Activated T-helper 1 cell treated with anti-CD3 and anti-CD28 coated beads, Interleukin-12 subunit alpha, Interleukin-12 subunit beta, Interleukin-2, Interleukin-4 antibody, amounts not matched to agents 30 ng/mL and 10 ng/mL and 1 ng/mL, durations not matched to agents 14 hours and 24 hours and 36 hours (primary cell): Measurements from ENCODE around the gene AMIGO3. TPM values are rescaled to one million over a fixed set of nuclear protein-coding genes. Genes with fewer than 3 reads are reported as not detected.

Source experiments
- DNase-seq: peaks from one replicate; pipeline ENCODE4 v3.0.0; 2021; ENCODE audit warnings: low spot score
- H3K27ac Mint-ChIP-seq: one replicate; pipeline ENCODE4 v1.8.0; 2021; ENCODE audit warnings: mild to moderate bottlenecking, mixed read lengths
- H3K27me3 Mint-ChIP-seq: one replicate; pipeline ENCODE4 v1.8.0; 2022; ENCODE audit warnings: mild to moderate bottlenecking, moderate library complexity, mixed read lengths; ENCODE audit not compliant: insufficient read depth
- H3K36me3 Mint-ChIP-seq: one replicate; pipeline ENCODE4 v1.8.0; 2021; ENCODE audit warnings: low read depth, mixed read lengths
- H3K4me1 Mint-ChIP-seq: one replicate; pipeline ENCODE4 v1.8.0; 2021; ENCODE audit warnings: low read depth, mixed read lengths
- H3K4me3 Mint-ChIP-seq: one replicate; pipeline ENCODE4 v1.8.0; 2021; ENCODE audit warnings: mild to moderate bottlenecking, moderate library complexity, mixed read lengths
- H3K9me3 Mint-ChIP-seq: one replicate; pipeline ENCODE4 v1.8.0; 2021; ENCODE audit warnings: mixed read lengths
- intact Hi-C: fragments of 100-400 bp; cut with micrococcal nuclease; formaldehyde crosslinking; loops from one replicate; pipeline ENCODE4 v1.15.1; 2024
- total RNA-seq: library from RNA; stranded (reverse); gene quantifications from 2 replicates; pipeline ENCODE4 v1.2.3, GENCODE V29; 2022

Gene AMIGO3
- total RNA-seq, 1 donor from 2014 or later, result 0.39 TPM

DNA sequence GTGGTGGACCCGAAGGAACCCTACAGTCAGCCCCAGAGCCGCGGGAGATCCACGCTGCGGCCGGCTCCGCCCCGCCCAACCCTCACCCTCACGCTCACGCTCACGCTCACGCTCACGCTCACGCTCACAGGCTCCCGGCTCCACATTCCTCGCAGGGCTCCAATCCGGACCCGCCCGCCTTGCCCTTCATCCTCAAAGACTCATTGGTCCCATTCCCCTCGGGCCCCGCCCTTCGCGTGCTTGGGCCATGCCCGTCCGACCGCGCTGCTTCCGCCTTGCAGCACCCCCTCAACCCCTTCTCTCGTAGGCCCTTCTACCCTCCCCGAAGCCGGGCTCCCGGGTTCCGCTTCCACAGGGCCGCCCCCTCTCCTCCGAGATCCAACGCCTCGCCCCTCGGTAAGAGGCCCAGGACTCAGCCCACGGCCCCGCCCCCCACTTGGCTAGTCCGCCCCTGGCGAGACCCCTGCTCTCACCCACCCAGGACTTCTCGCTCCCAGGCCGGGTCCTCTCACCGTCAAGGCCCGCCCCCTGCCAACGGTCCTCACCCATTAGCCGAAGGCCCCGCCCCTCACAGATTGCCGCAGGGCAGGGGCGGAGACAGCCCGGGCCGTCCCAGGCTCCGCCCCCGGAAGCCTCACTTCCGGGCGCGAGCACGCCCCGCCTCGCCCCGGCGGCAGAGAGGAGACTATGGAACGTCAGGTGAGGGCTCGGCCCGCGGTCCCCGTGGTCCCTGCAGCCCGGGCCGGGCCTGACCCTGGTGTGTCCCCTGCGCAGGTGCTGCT, 45.6 kb downstream of the AMIGO3 start, which contains the start of gene APEH:
APEH (plus strand) TSS at position 637 of the 782 bp plus-strand sequence; CDS start at position 688, 51 bp downstream.
- H3K27ac Mint-ChIP-seq, result peak within 1 kb of the TSS; percentile 96
- H3K4me3 Mint-ChIP-seq, result peak within 1 kb of the TSS; percentile 87
- peaks cover 17% of the 10 kb centered on the region for H3K36me3 Mint-ChIP-seq
- H3K4me1 Mint-ChIP-seq, result peaks cover 19% of the 10 kb centered on the region
- no peaks in the 10 kb centered on the region for H3K9me3 Mint-ChIP-seq
- DNase-seq, result peak; percentile 96
- no peaks in the 10 kb centered on the region for H3K27me3 Mint-ChIP-seq
- intact Hi-C loops, result loop anchor here (1.0 to 5.0 kb wide), 12 partner anchors 15 to 1117 kb away; partner anchors contain the start of genes AMIGO3, BSN, DAG1 and GMPPB

DNA sequence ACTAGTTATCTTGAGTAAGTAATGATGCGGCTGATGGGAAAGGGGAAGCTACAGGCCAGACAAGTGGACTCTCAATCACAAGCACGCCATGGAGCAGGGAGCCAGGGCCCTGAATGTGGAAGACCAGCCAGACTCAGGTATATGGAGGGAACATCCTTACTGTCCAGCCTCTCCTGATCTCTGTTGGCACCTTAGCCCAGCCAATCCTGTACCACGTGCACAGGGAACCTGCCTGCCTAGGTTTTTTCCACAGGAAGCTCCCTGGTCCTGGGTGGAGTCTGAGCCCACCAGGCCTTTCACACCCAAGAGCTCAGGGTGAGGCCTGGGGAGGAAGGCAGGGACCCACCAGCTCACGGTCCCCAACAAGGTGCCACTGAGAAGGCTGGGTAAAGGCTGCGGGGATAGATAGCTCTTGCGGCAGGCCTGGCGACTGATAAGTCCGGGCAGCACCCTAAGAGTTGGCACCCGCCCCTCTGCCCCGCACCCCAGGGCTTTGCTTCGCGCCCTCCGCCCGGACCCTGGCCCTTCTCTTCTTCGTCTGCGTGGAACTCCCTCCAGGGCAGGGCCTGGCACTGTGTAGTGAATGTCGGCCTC, 46.3 kb downstream of the AMIGO3 start:
- intact Hi-C loops, result loop anchor here (1.0 to 5.0 kb wide), 6 partner anchors 113 to 646 kb away; partner anchors contain the start of genes BSN, GNAI2, HYAL3 and IMPDH2
- no peak for DNase-seq
- peaks cover 15% of the 10 kb centered on the region for H3K36me3 Mint-ChIP-seq

DNA sequence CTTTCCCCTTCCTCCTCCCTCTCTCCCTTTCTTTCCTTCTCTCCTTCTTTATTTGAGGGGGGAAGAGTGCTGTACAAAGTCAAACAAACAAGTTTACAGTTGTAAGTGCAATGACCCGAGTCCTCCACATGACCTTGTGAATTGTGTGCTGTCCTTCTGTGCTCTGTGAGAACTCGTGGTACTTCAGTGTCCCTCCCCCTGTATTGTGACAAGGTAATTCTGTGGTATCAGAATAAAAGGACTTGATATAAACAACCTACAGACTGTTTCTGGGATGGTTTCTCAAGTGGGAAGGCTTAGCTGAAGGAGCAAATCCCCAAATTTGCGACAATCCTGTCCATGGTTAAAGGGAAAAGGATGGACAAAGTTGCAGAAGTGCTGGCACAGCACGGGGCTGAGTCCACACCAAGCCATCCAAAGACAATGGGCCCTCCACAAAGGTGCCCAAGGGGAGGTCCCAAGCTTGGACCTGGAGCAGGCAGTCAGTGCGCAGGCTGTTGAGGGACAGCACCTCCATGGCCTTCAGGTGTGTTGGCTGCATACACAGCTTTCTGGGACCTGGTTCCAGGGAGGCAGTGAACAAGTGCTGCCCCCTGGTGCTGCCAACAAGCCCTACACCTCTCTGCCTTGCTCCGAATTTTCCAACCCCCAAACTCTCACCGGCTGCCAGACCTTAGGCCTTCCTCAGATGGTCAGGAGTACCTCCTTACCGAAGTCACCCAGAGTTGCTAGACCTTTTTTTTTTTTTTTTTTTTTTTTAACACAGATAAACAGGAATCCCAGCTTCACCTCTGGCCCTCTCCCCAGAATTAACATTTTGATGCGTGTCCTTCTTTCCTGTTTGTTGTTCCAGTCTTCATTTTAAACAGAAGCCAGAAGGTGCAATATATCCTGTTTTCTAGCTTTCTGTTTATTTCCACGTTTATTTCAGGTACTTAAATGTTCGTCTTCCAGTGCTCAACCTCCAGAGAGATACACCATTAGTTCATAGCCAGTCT, 47.9 kb downstream of the AMIGO3 start:
- Mint-ChIP-seq H3K27ac (peak overlapping the region; percentile 75), H3K4me3 (peak overlapping the region; percentile 79), H3K27me3 (no peaks in the 10 kb centered on the region), H3K36me3 (peaks cover 8% of the 10 kb centered on the region), H3K9me3 (no peaks in the 10 kb centered on the region), H3K4me1 (peaks cover 19% of the 10 kb centered on the region)
- peak; percentile 62 for DNase-seq
- intact Hi-C loops, result loop anchor here (1.0 to 5.0 kb wide), 6 partner anchors 105 to 644 kb away; partner anchors contain the start of genes GNAI2, HYAL3, IMPDH2 and NAA80

More for the DNA sequence above, 46.3 kb downstream of the AMIGO3 start:
- H3K4me1 Mint-ChIP-seq, result peaks cover 19% of the 10 kb centered on the region
- peak overlapping the region; percentile 96 for H3K27ac Mint-ChIP-seq
- peak overlapping the region; percentile 87 for H3K4me3 Mint-ChIP-seq
- H3K27me3 Mint-ChIP-seq, result no peaks in the 10 kb centered on the region
- H3K9me3 Mint-ChIP-seq, result no peaks in the 10 kb centered on the region

DNA sequence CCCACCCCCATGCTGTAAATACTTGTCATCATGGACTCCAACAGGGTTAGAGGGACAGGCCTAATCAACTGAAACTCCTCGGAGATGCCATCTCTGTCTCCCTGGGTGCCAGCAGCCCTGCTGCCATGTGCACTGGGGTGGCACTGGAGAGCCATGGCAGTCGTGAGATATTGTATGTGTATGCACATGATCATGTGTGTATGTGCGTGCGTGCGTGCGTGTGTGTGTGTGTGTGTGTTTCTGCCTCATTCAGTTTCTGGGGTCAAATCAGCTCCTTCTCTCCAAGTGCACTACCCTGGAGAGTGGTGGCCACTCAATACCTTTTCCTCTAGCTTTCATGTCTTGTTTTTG, 48.6 kb downstream of the AMIGO3 start:
- Mint-ChIP-seq H3K9me3 (no peaks in the 10 kb centered on the region), H3K36me3 (peaks cover 5% of the 10 kb centered on the region), H3K27me3 (no peaks in the 10 kb centered on the region), H3K4me1 (peaks cover 19% of the 10 kb centered on the region), H3K4me3 (no peak overlapping the region), H3K27ac (no peak overlapping the region)
- intact Hi-C loops, result loop anchor here (1.0 to 5.0 kb wide), 6 partner anchors 105 to 644 kb away; partner anchors contain the start of genes GNAI2, HYAL3, IMPDH2 and NAA80
- no peak for DNase-seq

DNA sequence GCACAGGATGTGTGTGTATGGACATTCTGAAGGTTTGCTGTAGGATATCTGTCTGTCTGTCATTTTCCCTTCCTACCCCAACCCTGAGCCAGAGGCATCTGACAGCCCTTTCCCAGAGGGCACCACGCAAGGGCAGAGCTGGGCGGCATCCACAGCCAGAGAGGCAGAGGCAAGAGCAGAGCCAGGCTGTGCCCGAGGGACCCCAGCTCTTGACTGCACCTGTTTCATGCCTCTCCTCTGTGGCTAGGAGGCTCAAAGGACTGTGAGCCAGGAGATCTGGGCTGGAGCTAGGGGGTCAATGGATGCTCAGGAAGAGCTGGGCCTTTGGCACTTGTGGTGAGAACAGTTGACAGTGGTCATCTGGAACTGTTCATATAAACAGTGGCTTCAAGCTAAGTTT, 50.1 kb downstream of the AMIGO3 start:
- Mint-ChIP-seq H3K36me3 (no peaks in the 10 kb centered on the region), H3K27ac (no peak overlapping the region), H3K4me3 (no peak overlapping the region), H3K27me3 (no peaks in the 10 kb centered on the region), H3K4me1 (peaks cover 14% of the 10 kb centered on the region), H3K9me3 (no peaks in the 10 kb centered on the region)
- intact Hi-C loops, result no loop called here
- DNase-seq, result no peak

DNA sequence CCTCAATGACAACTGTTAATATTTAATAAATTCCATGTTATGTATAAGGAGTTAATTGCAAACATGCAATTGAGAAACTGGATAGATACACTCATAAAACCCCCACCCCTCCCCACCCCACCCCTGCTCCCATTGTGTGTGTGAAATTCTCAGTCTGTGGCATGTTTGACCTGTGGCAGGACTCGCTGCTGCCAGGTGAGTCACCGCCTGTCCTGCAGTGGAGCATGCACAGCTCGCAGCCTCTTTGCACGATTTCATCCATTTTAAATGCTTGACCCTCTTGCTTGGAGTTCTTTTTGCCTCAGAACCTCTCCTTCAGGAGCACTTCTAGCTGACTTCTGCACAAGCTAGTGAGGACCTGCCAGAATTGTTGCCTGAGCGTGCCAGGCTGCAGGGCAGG, 50.6 kb downstream of the AMIGO3 start:
- H3K4me1 Mint-ChIP-seq, result peaks cover 14% of the 10 kb centered on the region
- H3K27ac Mint-ChIP-seq, result no peak overlapping the region
- no peaks in the 10 kb centered on the region for H3K9me3 Mint-ChIP-seq
- no peak for DNase-seq
- H3K36me3 Mint-ChIP-seq, result no peaks in the 10 kb centered on the region
- no peak overlapping the region for H3K4me3 Mint-ChIP-seq
- intact Hi-C loops, result no loop called here
- no peaks in the 10 kb centered on the region for H3K27me3 Mint-ChIP-seq

DNA sequence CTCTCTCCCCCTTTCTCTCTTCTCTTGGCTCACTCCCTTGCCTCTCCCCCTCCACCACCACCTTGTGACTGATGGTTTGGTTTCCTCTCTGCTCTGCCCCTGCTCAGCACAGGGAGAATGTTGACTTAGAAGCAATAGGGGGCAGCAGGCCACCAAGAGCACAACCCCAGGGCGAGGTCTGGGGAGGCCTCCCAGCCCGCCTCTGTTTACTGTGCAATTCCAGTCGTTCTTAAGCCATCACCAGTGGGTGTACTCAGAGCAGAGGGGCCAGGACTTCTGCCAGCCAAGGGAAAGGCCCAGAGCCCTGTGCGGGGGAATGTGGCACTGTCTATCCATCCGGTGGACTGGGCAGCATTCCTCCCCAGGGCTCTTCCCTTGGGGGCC, 51.1 kb downstream of the AMIGO3 start:
- Mint-ChIP-seq H3K27ac (no peak overlapping the region), H3K9me3 (no peaks in the 10 kb centered on the region), H3K4me1 (peaks cover 13% of the 10 kb centered on the region), H3K27me3 (no peaks in the 10 kb centered on the region), H3K36me3 (no peaks in the 10 kb centered on the region), H3K4me3 (no peak overlapping the region)
- DNase-seq, result no peak
- intact Hi-C loops, result no loop called here

DNA sequence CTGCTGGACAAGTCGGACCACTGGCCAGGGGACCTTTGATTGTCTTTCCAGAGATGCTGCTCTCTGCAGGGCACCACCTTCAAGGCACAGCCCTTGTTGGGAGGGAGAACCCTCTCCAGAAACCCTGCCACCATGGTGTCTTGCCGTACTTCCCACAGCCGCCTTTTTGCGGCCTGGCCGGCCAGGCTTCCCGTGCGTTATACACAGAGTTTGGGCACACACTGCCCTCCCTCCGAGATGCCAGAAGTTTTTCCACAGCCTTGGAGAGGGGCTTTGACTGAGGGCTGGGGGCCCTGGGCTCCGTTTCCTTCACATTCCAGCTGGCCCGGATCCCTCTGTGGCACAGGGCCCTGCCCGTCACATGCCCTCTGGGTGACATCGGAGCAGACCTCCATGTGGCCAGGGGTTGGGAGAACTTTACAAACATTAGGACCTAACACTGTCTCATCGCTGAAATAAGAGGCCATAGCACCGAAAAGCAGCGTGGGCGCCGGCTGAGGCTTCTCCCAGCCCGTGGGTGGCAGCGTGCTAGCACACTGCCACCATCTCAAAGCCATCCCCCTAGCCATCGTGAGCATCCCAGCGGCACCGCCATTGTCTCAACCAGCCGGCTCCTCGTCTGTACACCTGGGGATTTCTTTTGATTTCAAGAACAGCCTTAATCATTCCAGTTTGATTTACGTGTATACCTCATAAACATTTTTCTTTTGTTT, 51.6 kb downstream of the AMIGO3 start:
- DNase-seq, result no peak
- Mint-ChIP-seq H3K9me3 (no peaks in the 10 kb centered on the region), H3K4me1 (peaks cover 8% of the 10 kb centered on the region), H3K4me3 (no peak overlapping the region), H3K27me3 (no peaks in the 10 kb centered on the region), H3K27ac (no peak overlapping the region), H3K36me3 (no peaks in the 10 kb centered on the region)
- intact Hi-C loops, result no loop called here

Other genes with a start within 250 kb of the AMIGO3 start
- 20.5 and 23.7 TPM in 2 replicates for gene DAG1, start 249.4 kb downstream of the AMIGO3 start, total RNA-seq
- gene BSN, start 165.2 kb downstream of the AMIGO3 start, total RNA-seq, result 0.13 and 0.34 TPM in 2 replicates
- gene APEH, start 45.3 kb downstream of the AMIGO3 start, total RNA-seq, result 113 and 115 TPM in 2 replicates
- 6.5 and 8.2 TPM in 2 replicates for gene MST1, start 30.2 kb downstream of the AMIGO3 start, total RNA-seq
- 53.8 and 54.3 TPM in 2 replicates for gene RNF123, start 30.1 kb downstream of the AMIGO3 start, total RNA-seq
- 49.1 and 49.2 TPM in 2 replicates for gene GMPPB, start 4.3 kb upstream of the AMIGO3 start, total RNA-seq
- gene IP6K1, start 66.9 kb upstream of the AMIGO3 start, total RNA-seq, result 49.3 and 52.4 TPM in 2 replicates
- not detected in 2 replicates for gene CDHR4, start 80.2 kb upstream of the AMIGO3 start, total RNA-seq
- 1.3 and 2.7 TPM in 2 replicates for gene INKA1, start 83.6 kb upstream of the AMIGO3 start, total RNA-seq
- 90.3 and 97.5 TPM in 2 replicates for gene UBA7, start 94.3 kb upstream of the AMIGO3 start, total RNA-seq
- gene TRAIP, start 136.9 kb upstream of the AMIGO3 start, total RNA-seq, result 26.5 and 27.9 TPM in 2 replicates
- 0.96 and 1.0 TPM in 2 replicates for gene CAMKV, start 150.2 kb upstream of the AMIGO3 start, total RNA-seq
- 1.6 and 2.5 TPM in 2 replicates for gene MST1R, start 184.2 kb upstream of the AMIGO3 start, total RNA-seq
- gene MON1A, start 210.1 kb upstream of the AMIGO3 start, total RNA-seq, result 15.5 and 17.3 TPM in 2 replicates
- gene RBM6, start 220.5 kb upstream of the AMIGO3 start, total RNA-seq, result 99.0 and 100 TPM in 2 replicates